Measurements from ENCODE around the gene FBLN2.

GRCh38 chr3:13666227-13666619 is 117.3 kb downstream of the FBLN2 start:
- TF ChIP-seq, protein P1, sequence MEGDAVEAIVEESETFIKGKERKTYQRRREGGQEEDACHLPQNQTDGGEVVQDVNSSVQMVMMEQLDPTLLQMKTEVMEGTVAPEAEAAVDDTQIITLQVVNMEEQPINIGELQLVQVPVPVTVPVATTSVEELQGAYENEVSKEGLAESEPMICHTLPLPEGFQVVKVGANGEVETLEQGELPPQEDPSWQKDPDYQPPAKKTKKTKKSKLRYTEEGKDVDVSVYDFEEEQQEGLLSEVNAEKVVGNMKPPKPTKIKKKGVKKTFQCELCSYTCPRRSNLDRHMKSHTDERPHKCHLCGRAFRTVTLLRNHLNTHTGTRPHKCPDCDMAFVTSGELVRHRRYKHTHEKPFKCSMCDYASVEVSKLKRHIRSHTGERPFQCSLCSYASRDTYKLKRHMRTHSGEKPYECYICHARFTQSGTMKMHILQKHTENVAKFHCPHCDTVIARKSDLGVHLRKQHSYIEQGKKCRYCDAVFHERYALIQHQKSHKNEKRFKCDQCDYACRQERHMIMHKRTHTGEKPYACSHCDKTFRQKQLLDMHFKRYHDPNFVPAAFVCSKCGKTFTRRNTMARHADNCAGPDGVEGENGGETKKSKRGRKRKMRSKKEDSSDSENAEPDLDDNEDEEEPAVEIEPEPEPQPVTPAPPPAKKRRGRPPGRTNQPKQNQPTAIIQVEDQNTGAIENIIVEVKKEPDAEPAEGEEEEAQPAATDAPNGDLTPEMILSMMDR (IDR thresholded peaks at IDR 0.05), result no peak
- no peak for TF ChIP-seq POLR2A (IDR thresholded peaks at IDR 0.05)

Measured in Peyer's patch (tissue), 4 donors.